Vagina (tissue), 2 donors: Measurements from ENCODE around the gene PCSK6.

Experiments used
- CTCF ChIP-seq, 3 experiments: fragments of 450-650 bp in 2 of 3; fragments of 200-600 bp in 1 of 3; sonication (generic) in 1 of 3; IDR thresholded peaks; one replicate each; pipeline ENCODE4 v1.5.1; 2017 to 2019; ENCODE audit warnings: antibody characterized with exemption in 3 of 3, mild to moderate bottlenecking in 2 of 3, moderate library complexity in 2 of 3
- POLR2A ChIP-seq, 2 donors: fragments of 450-650 bp; IDR thresholded peaks; one replicate each; pipeline ENCODE4 v1.6.1; 2017; ENCODE audit warnings: antibody characterized with exemption in 2 of 2, mild to moderate bottlenecking in 2 of 2, moderate library complexity in 2 of 2
- POLR2AphosphoS5 ChIP-seq, 2 donors: sonication (generic); formaldehyde crosslinking; IDR thresholded peaks; one replicate each; pipeline ENCODE4 v1.9.0; 2017; ENCODE audit warnings: antibody characterized with exemption in 2 of 2, mild to moderate bottlenecking in 2 of 2, low read depth in 1 of 2; ENCODE audit not compliant: insufficient read depth in 1 of 2

- TF ChIP-seq CTCF (IDR thresholded peaks at IDR 0.05) (no peak), POLR2A (IDR thresholded peaks at IDR 0.05) (no peak), POLR2AphosphoS5 (IDR thresholded peaks at IDR 0.05; ENCODE audit: insufficient read depth in 1 of 2, low read depth in 1 of 2) (no peak)
Observed at GRCh38 chr15:101442272-101442671, 47.2 kb downstream of the PCSK6 start.
